Upper lobe of left lung (tissue), 6 donors: Measurements from ENCODE around the gene MRPL44. TPM values are rescaled to one million over a fixed set of nuclear protein-coding genes. Genes with fewer than 3 reads are reported as not detected.

Experiments
- ATAC-seq, 2 donors: fragments of 200-7000 bp; cut with Tn5 transposase; one replicate each; pipeline ENCODE4 v1.9.1; 2022; ENCODE audit warnings: mild to moderate bottlenecking in 2 of 2, moderate library complexity in 2 of 2; ENCODE audit not compliant: low FRiP score in 2 of 2
- DNase-seq, 2 donors: peaks; one replicate each; pipeline ENCODE4 v3.0.0-alpha.2; 2019 to 2020
- H3K27ac ChIP-seq, 4 donors: fragments of 200-600 bp; sonication (generic); one replicate each; pipeline ENCODE4 v1.5.1; 2016 to 2019
- H3K27me3 ChIP-seq, 4 donors: fragments of 200-600 bp; sonication (generic); one replicate each; pipeline ENCODE4 v1.5.1; 2017 to 2019
- H3K36me3 ChIP-seq, 4 donors: fragments of 200-600 bp; sonication (generic); one replicate each; pipeline ENCODE4 v1.5.1; 2016 to 2019
- H3K4me1 ChIP-seq, 4 donors: fragments of 200-600 bp; sonication (generic); one replicate each; pipeline ENCODE4 v1.5.1; 2018 to 2019
- H3K4me3 ChIP-seq, 4 donors: fragments of 200-600 bp; sonication (generic); one replicate each; pipeline ENCODE4 v1.5.1; 2017 to 2019; ENCODE audit warnings: mild to moderate bottlenecking in 2 of 4, moderate library complexity in 1 of 4
- H3K9me3 ChIP-seq, 4 donors: fragments of 200-600 bp; sonication (generic); one replicate each; pipeline ENCODE4 v1.5.1; 2018 to 2019
- EP300 ChIP-seq, 4 donors: sonication (generic); formaldehyde crosslinking; IDR thresholded peaks; one replicate each; pipeline ENCODE4 v1.5.1; 2017; ENCODE audit warnings: antibody characterized with exemption in 4 of 4, control low read depth in 2 of 4
- POLR2A ChIP-seq, 4 donors: fragments of 450-650 bp; IDR thresholded peaks; one replicate each; pipeline ENCODE4 v1.5.1; 2016 to 2017; ENCODE audit warnings: antibody characterized with exemption in 4 of 4, mild to moderate bottlenecking in 2 of 4
- POLR2AphosphoS5 ChIP-seq, 2 donors: sonication (generic); formaldehyde crosslinking; IDR thresholded peaks; one replicate each; pipeline ENCODE4 v1.5.1; 2017; ENCODE audit warnings: antibody characterized with exemption in 2 of 2
- WGBS, 2 donors: methylation state at CpG; one replicate each; pipeline ENCODE4 v1.1.5; 2017 to 2018; 5-methylcytosine and 5-hydroxymethylcytosine counted together
- total RNA-seq, 6 donors: library from RNA; depleted of rRNA in 4 of 6; stranded (reverse); fragments of >200 nt in 4 of 6; gene quantifications; one replicate each; pipeline versions ENCODE4 v1.1.0 to v1.2.1, GENCODE V29; 2016 to 2021
- TF ChIP-seq, protein P1 (sequence below), 6 experiments: fragments of 450-650 bp in 4 of 6; fragments of 200-600 bp in 2 of 6; sonication (generic) in 2 of 6; IDR thresholded peaks; one replicate each; pipeline ENCODE4 v1.5.1; 2016 to 2019; ENCODE audit warnings: antibody characterized with exemption in 6 of 6
- donor health status: DM: no; HTN: no; CAD: no; lungs with moderate emphysema.
- donor health status: DM: no; HTN: yes; CAD: no; lungs with severe emphysema.

The MRPL44 gene
- total RNA-seq, 6 donors from 2014 or later = 7.9 to 24.4 (median 22.5) TPM

DNA sequence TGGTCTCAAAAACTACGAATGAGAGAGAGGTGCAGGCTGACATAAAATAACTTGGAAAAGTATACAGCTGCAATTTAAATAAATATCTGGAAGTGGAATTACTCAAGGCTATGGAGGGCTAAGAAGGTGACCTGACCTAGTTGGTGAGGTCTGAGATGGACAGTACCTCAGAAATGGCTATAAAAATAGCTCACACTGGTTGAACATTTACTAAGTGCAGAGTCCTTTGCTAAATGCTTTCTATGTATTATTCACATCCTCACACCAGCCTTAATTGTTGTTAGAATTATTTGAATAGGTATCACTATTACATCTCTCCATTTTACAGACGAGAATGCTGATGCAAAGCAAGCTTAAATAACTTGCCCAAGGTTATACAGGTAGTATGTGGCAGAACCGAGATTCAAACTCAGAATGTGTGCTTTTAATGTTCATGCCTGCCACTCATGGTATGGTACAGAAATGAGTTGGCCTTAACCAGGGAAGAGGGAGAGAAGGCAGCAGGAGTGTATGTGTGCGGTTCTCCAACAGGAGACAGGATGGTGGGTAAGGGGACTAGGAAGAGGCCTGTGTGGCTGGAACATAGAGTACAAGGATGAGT, 37.4 kb downstream of the MRPL44 start:
- Histone ChIP-seq H3K36me3 (no peaks in the 10 kb centered on the region), H3K27ac (no peak overlapping the region), H3K4me1 (no peaks in the 10 kb centered on the region), H3K27me3 (no peaks in the 10 kb centered on the region), H3K4me3 (no peak overlapping the region), H3K9me3 (no peaks in the 10 kb centered on the region)
- no peak for DNase-seq
- WGBS, 2 donors = 85 to 89% methylated on average over 4 of the region's 4 CpGs
- ATAC-seq = no peak
- TF ChIP-seq POLR2A (IDR thresholded peaks at IDR 0.05) (no peak), POLR2AphosphoS5 (IDR thresholded peaks at IDR 0.05) (no peak)

DNA sequence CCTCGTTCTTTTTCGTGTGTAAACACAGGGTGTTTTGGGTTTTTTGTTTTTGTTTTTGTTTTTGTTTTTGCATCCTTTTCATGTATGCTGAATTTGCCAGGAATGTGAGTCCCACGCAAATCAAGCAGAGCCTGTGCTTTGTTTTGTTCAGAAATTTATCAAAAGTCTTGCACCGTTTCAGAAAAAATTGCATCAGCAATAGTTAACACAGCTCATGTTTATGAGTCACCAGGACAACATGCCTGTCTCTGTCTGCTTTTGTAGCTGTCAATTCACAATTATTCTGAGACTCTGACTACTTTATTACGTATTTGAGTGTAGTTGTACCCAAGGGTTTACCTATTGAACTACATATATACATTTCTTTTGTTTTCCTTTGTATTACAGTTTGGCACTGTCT, 38.3 kb downstream of the MRPL44 start:
- Histone ChIP-seq H3K27me3 (no peaks in the 10 kb centered on the region), H3K4me1 (no peaks in the 10 kb centered on the region), H3K4me3 (no peak overlapping the region), H3K36me3 (no peaks in the 10 kb centered on the region), H3K27ac (no peak overlapping the region), H3K9me3 (no peaks in the 10 kb centered on the region)
- TF ChIP-seq, protein P1, sequence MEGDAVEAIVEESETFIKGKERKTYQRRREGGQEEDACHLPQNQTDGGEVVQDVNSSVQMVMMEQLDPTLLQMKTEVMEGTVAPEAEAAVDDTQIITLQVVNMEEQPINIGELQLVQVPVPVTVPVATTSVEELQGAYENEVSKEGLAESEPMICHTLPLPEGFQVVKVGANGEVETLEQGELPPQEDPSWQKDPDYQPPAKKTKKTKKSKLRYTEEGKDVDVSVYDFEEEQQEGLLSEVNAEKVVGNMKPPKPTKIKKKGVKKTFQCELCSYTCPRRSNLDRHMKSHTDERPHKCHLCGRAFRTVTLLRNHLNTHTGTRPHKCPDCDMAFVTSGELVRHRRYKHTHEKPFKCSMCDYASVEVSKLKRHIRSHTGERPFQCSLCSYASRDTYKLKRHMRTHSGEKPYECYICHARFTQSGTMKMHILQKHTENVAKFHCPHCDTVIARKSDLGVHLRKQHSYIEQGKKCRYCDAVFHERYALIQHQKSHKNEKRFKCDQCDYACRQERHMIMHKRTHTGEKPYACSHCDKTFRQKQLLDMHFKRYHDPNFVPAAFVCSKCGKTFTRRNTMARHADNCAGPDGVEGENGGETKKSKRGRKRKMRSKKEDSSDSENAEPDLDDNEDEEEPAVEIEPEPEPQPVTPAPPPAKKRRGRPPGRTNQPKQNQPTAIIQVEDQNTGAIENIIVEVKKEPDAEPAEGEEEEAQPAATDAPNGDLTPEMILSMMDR (IDR thresholded peaks at IDR 0.05) = no peak
- no peak for TF ChIP-seq POLR2A (IDR thresholded peaks at IDR 0.05)
- no peak for TF ChIP-seq POLR2AphosphoS5 (IDR thresholded peaks at IDR 0.05)
- TF ChIP-seq EP300 (IDR thresholded peaks at IDR 0.05) = no peak
- WGBS, 2 donors = 70 to 86% methylated on average over 5 of the region's 5 CpGs
- ATAC-seq (no peak), DNase-seq (no peak)

DNA sequence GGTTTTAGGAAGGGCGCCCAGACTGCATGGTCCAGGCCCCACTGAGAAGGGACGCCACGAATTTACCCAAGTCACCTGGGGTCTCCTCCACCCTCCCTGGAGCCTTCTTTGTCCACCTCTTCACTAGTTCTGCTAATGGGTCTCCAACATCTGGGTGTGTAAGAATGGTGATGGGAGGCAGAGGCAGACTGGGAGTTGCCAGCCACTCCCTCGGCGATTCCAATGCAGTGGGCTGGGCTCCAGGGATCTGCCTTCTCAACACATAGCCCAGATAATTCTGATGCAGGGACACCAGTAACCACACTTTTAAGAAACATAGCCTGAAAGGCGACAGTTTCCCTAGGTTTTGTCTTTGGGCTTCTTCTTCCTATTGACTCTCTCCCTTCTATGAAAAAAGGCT, 39.1 kb downstream of the MRPL44 start:
- Histone ChIP-seq H3K4me1 (no peaks in the 10 kb centered on the region), H3K27ac (no peak overlapping the region), H3K27me3 (no peaks in the 10 kb centered on the region), H3K9me3 (no peaks in the 10 kb centered on the region), H3K4me3 (no peak overlapping the region), H3K36me3 (no peaks in the 10 kb centered on the region)
- 87 to 93% methylated on average over 4 to 6 of the region's 6 CpGs for WGBS, 2 donors
- TF ChIP-seq POLR2AphosphoS5 (IDR thresholded peaks at IDR 0.05) = no peak
- no peak for TF ChIP-seq POLR2A (IDR thresholded peaks at IDR 0.05)
- TF ChIP-seq, protein P1 (IDR thresholded peaks at IDR 0.05) = no peak
- TF ChIP-seq EP300 (IDR thresholded peaks at IDR 0.05) = no peak
- DNase-seq = no peak
- no peak for ATAC-seq

DNA sequence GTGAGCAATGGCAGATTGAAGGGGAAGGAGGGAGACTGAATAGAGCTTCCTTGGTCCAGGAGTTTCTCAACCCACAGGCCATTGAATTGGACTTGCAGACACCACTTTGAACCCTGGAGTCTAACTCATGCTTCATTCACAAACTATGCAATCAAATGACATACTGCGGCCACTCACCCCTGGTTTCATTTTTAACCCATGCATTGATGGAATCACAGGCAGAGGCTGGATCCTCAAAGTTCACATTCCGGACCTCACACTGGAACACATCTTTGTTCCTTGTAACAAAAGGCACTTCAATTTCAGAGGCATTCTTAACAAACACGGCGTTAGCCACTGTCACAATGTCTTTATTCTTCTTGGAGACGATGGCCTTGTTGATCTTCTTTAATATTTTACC, 40.7 kb downstream of the MRPL44 start:
- DNase-seq (no peak), ATAC-seq (no peak)
- Histone ChIP-seq H3K27ac (no peak overlapping the region), H3K9me3 (no peaks in the 10 kb centered on the region), H3K4me3 (no peak overlapping the region), H3K27me3 (no peaks in the 10 kb centered on the region), H3K36me3 (no peaks in the 10 kb centered on the region), H3K4me1 (no peaks in the 10 kb centered on the region)
- TF ChIP-seq POLR2A (IDR thresholded peaks at IDR 0.05) (no peak), POLR2AphosphoS5 (IDR thresholded peaks at IDR 0.05) (no peak), EP300 (IDR thresholded peaks at IDR 0.05) (no peak)
- TF ChIP-seq, protein P1 (IDR thresholded peaks at IDR 0.05) = no peak
- 75 to 84% methylated on average over 5 of the region's 5 CpGs for WGBS, 2 donors

DNA sequence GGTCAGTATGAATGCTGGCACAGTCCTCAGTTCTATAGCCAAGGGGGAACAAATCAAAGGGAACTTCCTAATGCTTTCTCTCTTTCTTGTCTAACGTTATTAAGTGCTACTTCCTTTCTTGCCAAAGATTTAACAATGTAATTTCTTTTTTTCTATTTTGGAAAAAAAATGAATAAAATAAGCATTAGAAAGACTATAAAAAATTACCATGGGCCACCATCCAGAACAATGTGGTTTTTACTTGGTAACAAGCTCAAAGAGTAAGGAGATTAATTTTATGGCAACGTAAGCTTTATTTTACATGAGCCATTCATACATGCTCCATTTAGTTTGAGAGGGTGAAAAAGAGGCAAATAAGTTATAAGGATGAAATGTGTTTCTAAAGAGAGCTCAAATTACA, 41.7 kb downstream of the MRPL44 start:
- H3K27ac ChIP-seq = no peak overlapping the region

More for the DNA sequence above, 41.7 kb downstream of the MRPL44 start:
- ATAC-seq (no peak), DNase-seq (no peak)
- 51 to 61% methylated on average over 2 of the region's 2 CpGs for WGBS, 2 donors
- no peaks in the 10 kb centered on the region for H3K27me3 ChIP-seq
- no peaks in the 10 kb centered on the region for H3K4me1 ChIP-seq
- H3K9me3 ChIP-seq = no peaks in the 10 kb centered on the region
- TF ChIP-seq EP300 (IDR thresholded peaks at IDR 0.05) (no peak), POLR2AphosphoS5 (IDR thresholded peaks at IDR 0.05) (no peak), POLR2A (IDR thresholded peaks at IDR 0.05) (no peak)
- TF ChIP-seq, protein P1 (IDR thresholded peaks at IDR 0.05) = no peak
- no peaks in the 10 kb centered on the region for H3K36me3 ChIP-seq
- no peak overlapping the region for H3K4me3 ChIP-seq
